C4-2B (cell line): Measurements from ENCODE around the gene RPRD1A.
A peak's percentile ranks its signal among the peaks of the same experiment; 100 is the strongest.

Experiments used
- H3K27ac ChIP-seq: fragments of 450-650 bp; 2 replicates; pipeline ENCODE4 v1.5.1; 2017
- CTCF ChIP-seq: fragments of 450-650 bp; conservative IDR thresholded peaks from 2 replicates; pipeline ENCODE4 v1.5.1; 2017; ENCODE audit warnings: mild to moderate bottlenecking
- ZFX ChIP-seq: fragments of 450-650 bp; IDR thresholded peaks from 2 replicates; pipeline ENCODE4 v1.6.1; 2017

RPRD1A gene

GRCh38 chr18:35999925-36000324 is 67.4 kb downstream of the RPRD1A start:
- no peak overlapping the region for H3K27ac ChIP-seq
- TF ChIP-seq CTCF (no peak), ZFX (no peak)

- TF ChIP-seq ZFX = no peak
- peak; percentile 50 for TF ChIP-seq CTCF
- no peak overlapping the region for H3K27ac ChIP-seq
Observed at GRCh38 chr18:35998967-35999366, 68.4 kb downstream of the RPRD1A start.

- TF ChIP-seq CTCF = no peak
- TF ChIP-seq ZFX = no peak
- H3K27ac ChIP-seq = no peak overlapping the region
Observed at GRCh38 chr18:35993013-35993412, 74.3 kb downstream of the RPRD1A start.

- TF ChIP-seq CTCF = no peak
- TF ChIP-seq ZFX = no peak
- no peak overlapping the region for H3K27ac ChIP-seq
Observed at GRCh38 chr18:35991696-35992095, 75.7 kb downstream of the RPRD1A start.

- H3K27ac ChIP-seq = no peak overlapping the region
- no peak for TF ChIP-seq ZFX
- TF ChIP-seq CTCF = no peak
Observed at GRCh38 chr18:35983818-35984217, 83.5 kb downstream of the RPRD1A start.

- TF ChIP-seq CTCF (no peak), ZFX (no peak)
- no peak overlapping the region for H3K27ac ChIP-seq
Observed at GRCh38 chr18:35983147-35983546, 84.2 kb downstream of the RPRD1A start.

- H3K27ac ChIP-seq = no peak overlapping the region
- TF ChIP-seq ZFX (no peak), CTCF (no peak)
Observed at GRCh38 chr18:35982409-35983114, 84.8 kb downstream of the RPRD1A start.
